HCT116 (cell line): ENCODE measurements around the gene ASPG. TPM values are rescaled to one million over a fixed set of nuclear protein-coding genes. Genes with fewer than 3 reads are reported as not detected.
A peak's percentile ranks its signal among the peaks of the same experiment; 100 is the strongest.

ENCODE experiments used
- ATAC-seq: fragments of 200-7000 bp; cut with Tn5 transposase; 2 replicates; pipeline ENCODE4 v1.9.1; 2020; ENCODE audit warnings: mild to moderate bottlenecking, moderate library complexity
- BruUV-seq: library from RNA; stranded (reverse); fragments of 400-500 nt; replicated peaks from 2 replicates; lab custom pipeline; 2021; lab: Mats Ljungman, UMichigan
- CTCF ChIA-PET: fragments of 300-600 bp; sonication (Branson Sonifier 250); formaldehyde crosslinking; loops from one replicate; lab custom pipeline; 2021; ENCODE audit warnings: antibody characterized with exemption; lab: Charles Lee
- POLR2A ChIA-PET: fragments of 300-600, 350-600 bp; sonication (Branson Sonifier 250); formaldehyde crosslinking; loops from one replicate; lab custom pipeline; 2021; ENCODE audit warnings: antibody characterized with exemption; lab: Charles Lee
- RAD21 ChIA-PET, 2 experiments: fragments of 300-600 bp; sonication (Branson Sonifier 250); formaldehyde crosslinking; loops; one replicate each; lab custom pipeline; 2023; ENCODE audit warnings: low total read pairs in 2 of 2; ENCODE audit not compliant: uncharacterized antibody in 2 of 2, unreplicated experiment in 2 of 2, low non-redundant PET in 1 of 2; lab: Charles Lee
- DNase-seq: peaks from one replicate; pipeline ENCODE4 v3.0.0-alpha.2; 2010; ENCODE audit warnings: low read depth, low spot score
- H2AFZ ChIP-seq: fragments of 200-600 bp; shearing (Covaris generic), sonication (generic); 2 replicates; pipeline ENCODE4 v1.6.1; 2017; ENCODE audit warnings: low read depth, mixed run types, mixed read lengths, antibody characterized with exemption, low read length; ENCODE audit not compliant: poor library complexity, severe bottlenecking
- H3K27ac ChIP-seq: 2 replicates; pipeline ENCODE4 v1.5.1; 2012; ENCODE audit warnings: low read depth, low read length
- H3K27me3 ChIP-seq: fragments of 200-600 bp; sonication (generic); 2 replicates; pipeline ENCODE4 v1.6.1; 2016; ENCODE audit warnings: mixed run types, low read length, mixed read lengths; ENCODE audit not compliant: insufficient read depth
- H3K36me3 ChIP-seq, 2 experiments: fragments of 200-500 bp in 1 of 2; fragments of 200-600 bp in 1 of 2; sonication (Bioruptor generic) in 1 of 2; sonication (generic) in 1 of 2; 2 replicates each; pipeline versions ENCODE4 v1.5.1 to v1.6.1; 2014 to 2016; ENCODE audit warnings: low read length in 2 of 2, inconsistent platforms in 1 of 2, mixed read lengths in 1 of 2, mixed run types in 1 of 2; ENCODE audit not compliant: insufficient read depth in 2 of 2, control insufficient read depth in 1 of 2
- H3K4me1 ChIP-seq, 2 experiments: fragments of 200-600 bp in 1 of 2; sonication (generic) in 1 of 2; 2 replicates each; pipeline versions ENCODE4 v1.5.1 to v1.6.1; 2012 to 2017; ENCODE audit warnings: low read length in 2 of 2, inconsistent platforms in 1 of 2, mild to moderate bottlenecking in 1 of 2, mixed read lengths in 1 of 2, mixed run types in 1 of 2, moderate library complexity in 1 of 2; ENCODE audit not compliant: insufficient read depth in 2 of 2, control insufficient read depth in 1 of 2
- H3K4me2 ChIP-seq: fragments of 200-600 bp; sonication (generic); 2 replicates; pipeline ENCODE4 v1.6.1; 2017; ENCODE audit warnings: mixed run types, low read length, mixed read lengths
- H3K4me3 ChIP-seq, 2 experiments: fragments of 200-600 bp in 1 of 2; sonication (generic) in 1 of 2; replicated peaks in 1 of 2; 2 replicates each; pipeline ENCODE4 v1.5.1; 2011 to 2016; ENCODE audit warnings: low read length in 2 of 2, control low read depth in 1 of 2, low read depth in 1 of 2, mild to moderate bottlenecking in 1 of 2, mixed read lengths in 1 of 2, mixed run types in 1 of 2
- H3K79me2 ChIP-seq: fragments of 200-600 bp; sonication (generic); 2 replicates; pipeline ENCODE4 v1.6.1; 2017; ENCODE audit warnings: mild to moderate bottlenecking, mixed run types, low read length, moderate library complexity, mixed read lengths; ENCODE audit not compliant: insufficient read depth
- H3K9ac ChIP-seq: fragments of 200-600 bp; sonication (generic); 2 replicates; pipeline ENCODE4 v1.6.1; 2016; ENCODE audit warnings: low read length, mixed read lengths
- H3K9me2 ChIP-seq: fragments of 200-600 bp; sonication (generic), shearing (Covaris generic); 2 replicates; pipeline ENCODE4 v1.6.1; 2017; ENCODE audit warnings: mixed run types, mild to moderate bottlenecking, moderate library complexity; ENCODE audit not compliant: insufficient read depth
- H3K9me3 ChIP-seq, 2 experiments: fragments of 200-500 bp in 1 of 2; fragments of 200-600 bp in 1 of 2; sonication (Bioruptor generic) in 1 of 2; sonication (generic) in 1 of 2; 2 replicates each; pipeline ENCODE4 v1.6.1; 2014 to 2017; ENCODE audit warnings: low read length in 2 of 2, mixed read lengths in 2 of 2, inconsistent platforms in 1 of 2, low read depth in 1 of 2, mild to moderate bottlenecking in 1 of 2, mixed run types in 1 of 2, moderate library complexity in 1 of 2; ENCODE audit not compliant: control insufficient read depth in 1 of 2, insufficient read depth in 1 of 2
- H4K20me1 ChIP-seq: fragments of 200-600 bp; sonication (generic), shearing (Covaris generic); 2 replicates; pipeline ENCODE4 v1.6.1; 2017; ENCODE audit warnings: mixed run types, mild to moderate bottlenecking, moderate library complexity; ENCODE audit not compliant: insufficient read depth
- CTCF ChIP-seq, 3 experiments: fragments of 200-600 bp in 1 of 3; sonication (generic) in 1 of 3; IDR thresholded peaks in 2 of 3; conservative IDR thresholded peaks in 1 of 3; 2 replicates each; pipeline ENCODE4 v1.5.1; 2012 to 2017; ENCODE audit warnings: low read depth in 2 of 3, low read length in 2 of 3, antibody characterized with exemption in 1 of 3, borderline replicate concordance in 1 of 3, control low read depth in 1 of 3, mild to moderate bottlenecking in 1 of 3, mixed read lengths in 1 of 3, mixed run types in 1 of 3, moderate library complexity in 1 of 3; ENCODE audit not compliant: insufficient read depth in 1 of 3
- ELF1 ChIP-seq: IDR thresholded peaks from 2 replicates; pipeline ENCODE4 v1.6.1; 2012; ENCODE audit warnings: low read depth, borderline replicate concordance
- SP1 ChIP-seq: IDR thresholded peaks from 2 replicates; pipeline ENCODE4 v1.6.1; 2012; ENCODE audit warnings: low read depth
- ZBTB33 ChIP-seq: IDR thresholded peaks from 2 replicates; pipeline ENCODE4 v1.6.1; 2011; ENCODE audit warnings: mild to moderate bottlenecking, low read length, moderate library complexity; ENCODE audit not compliant: insufficient replicate concordance; ENCODE audit errors: extremely low read depth
- intact Hi-C: fragments of 100-400 bp; cut with micrococcal nuclease; formaldehyde crosslinking; loops from 2 replicates; pipeline ENCODE4 v1.10.0; 2022
- total RNA-seq: library from RNA; stranded (reverse); gene quantifications from one replicate; pipeline ENCODE4 v1.2.1, GENCODE V29; 2021; ENCODE audit not compliant: unreplicated experiment

Gene ASPG
- total RNA-seq, 1 experiment from 2014 or later, result not detected

GRCh38 chr14:104096751-104097700 is 11.5 kb downstream of the ASPG start:
- Histone ChIP-seq H3K9me3 (no peaks in the 10 kb centered on the region), H4K20me1 (no peaks in the 10 kb centered on the region), H3K4me2 (no peak overlapping the region), H3K4me1 (peaks cover 15 to 26% of the 10 kb centered on the region in 2 experiments), H3K9ac (no peak overlapping the region)
- ChIA-PET POLR2A (interaction anchor here (0.7 kb wide), 3 partner anchors 20 to 591 kb away, joined by 3 to 4 read pairs (median 3); no protein-coding TSS in a partner anchor), RAD21 (no interaction called here), CTCF (interaction anchor here (0.6 to 1.9 kb wide), 7 partner anchors 10 to 488 kb away, joined by 3 to 8 read pairs (median 4); no protein-coding TSS in a partner anchor)
- DNase-seq, result no peak
- intact Hi-C loops, result no loop called here
- no TSS peak for BruUV-seq
- peak in 2 of 3 experiments; percentile 16 to 27; a peak in 1 of 6 replicates for TF ChIP-seq CTCF (IDR thresholded peaks at IDR 0.05 in 2 of 3, conservative IDR thresholded peaks at IDR 0.05 in 1 of 3; ENCODE audit: borderline replicate concordance in 1 of 3, insufficient read depth in 1 of 3, low read depth in 2 of 3, low read length in 2 of 3)
- no peak for TF ChIP-seq ZBTB33
- TF ChIP-seq SP1, result no peak
- no peak for TF ChIP-seq ELF1
- TF ChIP-seq, all 23 proteins: peak for 1
- no peak overlapping the region for H3K27ac ChIP-seq
- no peak overlapping the region for H2AFZ ChIP-seq
- H3K79me2 ChIP-seq, result no peaks in the 10 kb centered on the region
- H3K9me2 ChIP-seq, result no peaks in the 10 kb centered on the region
- no peaks in the 10 kb centered on the region for H3K36me3 ChIP-seq
- no peaks in the 10 kb centered on the region for H3K27me3 ChIP-seq
- H3K4me3 ChIP-seq, result no peak overlapping the region
- ATAC-seq, result no peak
